T-helper 1 cell (primary cell): ENCODE measurements around the gene ABCF1.
"Not testable (repeated sequence)": the region's sequence is repeated elsewhere in the genome, so short reads cannot be mapped to it uniquely, and the experiment has no call there.

ENCODE experiments used
- DNase-seq, 5 donors: peaks; one replicate each; pipeline ENCODE4 v3.0.0-alpha.2; 2012 to 2020
- total RNA-seq, 4 donors: gene quantifications; one replicate each; lab custom pipeline; 2026; lab: John Stamatoyannopoulos, UW

Gene ABCF1
- 136 to 176 (median 165) reads per million in 4 donors for total RNA-seq

DNA sequence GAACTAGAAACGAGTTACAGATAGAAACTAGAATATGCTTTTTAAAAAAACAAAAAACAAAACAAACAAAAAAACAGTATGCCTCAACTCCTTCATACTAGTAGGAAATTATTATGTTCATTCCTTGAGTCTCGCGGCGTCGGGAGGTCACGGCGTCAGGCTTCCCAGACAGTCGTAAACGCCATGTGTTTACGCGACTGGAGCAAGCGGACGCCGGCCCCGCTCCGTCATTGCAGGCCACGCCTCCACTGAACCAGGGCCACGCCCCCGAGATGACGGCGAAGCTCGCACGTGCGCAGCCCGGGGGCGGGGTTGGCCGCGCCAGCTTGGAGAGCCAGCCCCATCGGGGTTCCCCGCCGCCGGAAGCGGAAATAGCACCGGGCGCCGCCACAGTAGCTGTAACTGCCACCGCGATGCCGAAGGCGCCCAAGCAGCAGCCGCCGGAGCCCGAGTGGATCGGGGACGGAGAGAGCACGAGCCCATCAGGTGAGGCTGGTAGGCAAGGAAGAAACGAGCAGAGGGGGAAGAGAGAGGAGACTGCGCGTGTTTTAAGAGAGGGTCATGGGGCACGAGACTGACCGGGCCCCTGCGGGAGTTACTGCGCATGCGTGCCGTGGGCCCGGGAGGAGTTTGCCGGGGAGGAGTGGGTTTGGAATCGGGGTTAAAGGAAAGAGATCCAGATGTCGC is at the start of gene ABCF1:
TSS of gene ABCF1 (plus strand) at position 368 of the 687 bp plus-strand sequence. CDS start at position 414, 46 bp downstream.
- peak; percentile 98 to 100 (median 99) for DNase-seq

DNA sequence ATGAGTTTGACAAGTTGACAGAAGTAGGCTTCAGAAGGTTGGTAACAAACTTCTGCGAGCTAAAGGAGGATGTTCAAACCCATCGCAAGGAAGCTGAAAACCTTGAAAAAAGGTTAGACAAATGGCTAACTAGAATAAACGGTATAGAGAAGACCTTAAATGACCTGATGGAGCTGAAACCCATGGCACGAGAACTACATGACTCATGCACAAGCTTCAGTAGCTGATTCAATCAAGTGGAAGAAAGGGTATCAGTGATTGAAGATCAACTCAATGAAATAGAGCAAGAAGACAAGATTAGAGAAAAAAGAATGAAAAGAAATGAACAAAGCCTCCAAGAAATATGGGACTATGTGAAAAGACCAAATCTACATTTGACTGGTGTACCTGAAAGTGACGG is 49.3 kb upstream of the ABCF1 start:
- DNase-seq: not testable (repeated sequence)

DNA sequence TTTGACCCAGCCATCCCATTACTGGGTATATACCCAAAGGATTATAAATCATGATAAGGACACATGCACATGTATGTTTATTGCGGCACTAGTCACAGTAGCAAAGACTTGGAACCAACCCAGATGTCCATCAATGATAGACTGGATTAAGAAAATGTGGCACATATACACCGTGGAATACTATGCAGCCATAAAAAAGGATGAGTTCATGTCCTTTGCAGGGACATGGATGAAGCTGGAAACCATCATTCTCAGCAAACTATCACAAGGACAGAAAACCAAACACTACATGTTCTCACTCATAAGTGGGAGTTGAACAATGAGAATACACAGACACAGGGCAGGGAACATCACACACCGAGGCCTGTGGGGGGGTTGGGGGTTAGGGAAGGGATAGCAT is 44.8 kb upstream of the ABCF1 start:
- not testable (repeated sequence) for DNase-seq

DNA sequence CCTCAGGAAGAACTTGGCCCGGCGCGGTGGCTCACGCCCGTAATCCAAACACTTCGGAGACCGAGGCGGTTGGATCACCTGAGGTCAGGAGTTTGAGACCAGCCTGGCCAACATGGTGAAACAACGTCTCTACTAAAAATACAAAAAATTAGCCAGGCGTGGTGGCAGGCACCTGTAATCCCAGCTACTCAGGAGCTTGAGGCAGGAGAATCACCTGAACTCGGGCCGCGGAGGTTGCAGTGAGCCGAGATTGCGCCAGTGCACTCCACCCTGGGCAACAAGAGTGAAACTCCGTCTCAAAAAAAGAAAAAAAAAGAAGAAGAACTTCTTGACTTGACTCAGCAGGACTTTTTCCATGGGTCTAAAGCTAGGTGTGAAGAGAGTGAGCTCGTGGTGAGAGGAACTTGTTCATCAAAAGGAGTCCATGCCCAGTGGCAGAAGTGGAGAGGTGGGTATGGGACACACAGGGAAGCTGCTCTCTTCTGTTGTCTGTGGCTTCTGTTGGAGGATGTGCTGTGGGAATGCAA is 41.8 kb upstream of the ABCF1 start:
- peak in 1 of 5 donors; percentile 81 for DNase-seq

DNA sequence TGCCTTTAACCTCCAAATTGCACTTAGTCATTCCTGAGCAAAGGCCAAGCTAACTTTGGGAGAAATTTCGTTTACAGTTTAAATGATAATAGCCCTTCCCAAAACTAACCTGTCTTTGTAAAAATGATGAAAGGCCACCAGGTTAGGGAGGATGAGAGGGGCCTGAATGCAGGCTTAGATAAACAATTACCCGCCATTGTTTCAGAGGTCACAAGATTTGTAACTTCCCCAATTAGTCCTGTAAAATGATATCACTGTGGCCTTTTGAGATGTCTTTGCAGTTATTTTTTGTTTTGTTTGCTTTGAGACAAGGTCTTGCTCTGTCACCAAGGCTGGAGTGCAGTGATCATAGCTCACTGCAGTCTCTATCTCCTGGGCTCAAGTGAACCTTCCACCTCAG is 41.2 kb upstream of the ABCF1 start:
- no peak for DNase-seq

DNA sequence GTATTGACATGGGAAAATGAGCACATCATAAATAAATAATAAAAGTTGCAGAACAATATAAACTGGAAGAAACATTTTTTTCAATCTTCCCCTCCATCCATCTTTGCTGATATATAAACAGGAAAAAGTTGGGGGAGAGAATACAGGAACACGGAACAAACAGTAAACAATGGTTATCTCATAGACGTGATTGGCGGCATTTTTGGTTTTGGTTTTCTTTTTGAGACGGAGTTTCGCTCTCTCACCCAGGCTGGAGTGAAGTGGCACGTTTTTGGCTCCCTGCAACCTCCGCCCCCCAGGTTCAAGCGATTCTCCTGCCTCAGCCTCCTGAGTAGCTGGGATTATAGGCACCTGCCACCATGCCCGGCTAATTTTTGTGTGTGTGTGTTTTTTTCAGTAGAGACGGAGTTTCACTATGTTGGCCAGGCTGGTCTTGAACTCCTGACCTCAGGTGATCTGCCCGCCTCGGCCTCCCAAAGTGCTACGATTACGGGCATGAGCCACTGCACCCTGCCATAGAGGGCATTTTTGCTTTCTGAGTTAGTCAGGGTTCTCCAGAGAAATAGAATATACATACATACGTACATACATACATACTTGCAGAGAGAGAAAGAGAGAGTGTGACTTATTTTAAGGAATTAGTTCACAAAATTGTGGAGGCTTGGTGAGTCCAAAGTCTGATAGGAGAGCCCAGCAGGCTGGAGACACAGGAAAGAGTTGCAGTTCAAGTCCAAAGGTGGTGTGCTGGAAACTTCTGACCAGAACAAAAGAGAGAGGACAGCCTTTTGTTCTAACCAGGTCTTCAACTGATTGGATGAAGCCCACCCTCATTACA is 37.6 kb upstream of the ABCF1 start:
- peak in 1 of 5 donors; percentile 57 for DNase-seq

DNA sequence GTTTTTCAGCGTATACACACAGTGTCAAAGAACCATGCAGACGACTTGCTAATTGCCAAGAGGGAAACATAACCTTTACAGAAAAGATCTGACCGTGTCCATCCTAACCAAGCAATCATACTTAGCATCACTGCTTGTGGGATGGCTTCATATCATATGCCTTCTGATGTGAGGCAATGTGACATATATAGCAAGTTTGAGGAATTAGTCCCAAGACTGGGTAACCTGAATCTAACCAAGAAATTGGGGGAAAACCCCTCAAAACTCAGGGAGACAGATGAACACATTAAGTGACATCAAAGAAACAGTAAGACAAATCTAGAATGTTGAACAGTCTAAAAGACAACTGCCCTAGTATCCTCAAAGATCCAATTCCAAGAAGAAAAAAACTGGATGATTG is 33.3 kb upstream of the ABCF1 start:
- no peak for DNase-seq

DNA sequence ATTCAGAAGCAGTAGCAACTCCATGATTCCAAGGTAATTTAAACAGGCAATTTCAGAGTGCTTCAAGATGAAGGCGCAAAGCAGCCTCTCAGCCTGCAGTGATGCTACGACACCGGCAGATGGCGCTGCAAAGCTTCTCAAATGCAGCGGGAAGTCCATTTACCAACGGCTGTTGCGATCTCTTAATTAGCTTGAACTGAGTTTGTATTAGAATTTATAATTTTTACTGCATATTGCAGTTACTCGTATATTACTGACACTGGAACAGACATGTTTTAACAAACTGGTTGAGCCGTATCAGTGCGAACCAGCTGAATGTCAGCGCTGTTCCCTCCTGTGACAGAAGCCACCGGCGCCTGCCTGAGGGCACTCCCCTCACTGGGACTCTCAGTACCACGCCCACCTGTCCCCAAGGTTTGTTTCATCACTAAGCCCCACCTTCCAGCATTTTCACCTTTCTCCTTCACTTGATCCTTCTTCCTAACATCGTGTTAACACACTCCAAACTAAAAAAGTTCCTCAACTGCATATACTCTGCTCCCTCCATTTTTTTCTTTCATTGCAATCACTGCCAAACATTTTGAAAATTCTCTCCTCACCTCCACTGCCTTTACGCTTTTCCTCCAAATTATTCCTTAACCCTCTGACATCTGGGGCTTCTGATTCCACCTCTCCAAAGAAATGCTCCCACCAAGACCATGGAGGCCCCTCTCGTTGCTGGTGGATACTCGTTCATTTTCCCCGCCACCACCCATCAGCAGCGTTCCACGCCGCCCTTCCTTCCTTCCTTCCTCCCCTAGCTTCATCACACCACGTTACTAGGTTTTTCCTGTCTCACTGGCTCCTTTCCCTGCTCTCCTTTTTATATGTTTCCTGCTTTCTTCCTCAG is 29.5 kb upstream of the ABCF1 start:
- peak; percentile 59 to 87 (median 73) for DNase-seq

DNA sequence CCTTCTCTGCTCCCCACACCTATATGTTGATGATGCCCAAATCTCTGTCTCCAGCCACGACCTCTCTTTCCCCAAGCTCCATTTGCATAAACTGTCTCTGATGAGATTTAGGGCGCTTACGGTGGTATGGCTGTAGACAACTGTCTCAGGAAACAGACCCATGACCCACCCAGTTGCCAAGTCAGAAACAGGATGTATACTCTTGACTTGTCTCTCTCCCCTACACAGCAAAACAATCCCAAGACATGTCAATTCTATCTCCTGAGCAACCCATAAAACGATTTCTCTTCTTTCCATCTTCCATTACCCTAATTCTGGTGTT is 28.9 kb upstream of the ABCF1 start:
- DNase-seq: peak in 3 of 5 donors; percentile 12 to 62 (median 33)

DNA sequence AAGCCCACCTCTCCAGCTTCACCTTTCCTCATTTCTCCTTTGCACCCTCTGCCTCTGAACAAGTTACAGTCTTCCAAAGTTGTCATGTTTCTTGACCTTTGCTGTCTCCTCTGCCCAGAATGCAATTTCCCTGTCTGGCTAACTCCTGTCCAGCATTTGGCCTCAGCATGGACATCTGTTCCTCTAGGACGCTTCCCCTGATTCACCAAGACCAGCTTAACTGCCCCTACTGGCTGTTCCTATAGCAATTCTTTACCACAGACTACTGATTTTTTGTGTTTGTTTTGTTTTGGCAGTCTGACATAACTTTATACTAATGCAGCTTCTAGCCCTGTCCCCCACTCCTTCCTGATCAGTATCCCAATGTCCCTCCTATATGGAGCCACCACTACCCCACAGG is 28.3 kb upstream of the ABCF1 start:
- DNase-seq: no peak

DNA sequence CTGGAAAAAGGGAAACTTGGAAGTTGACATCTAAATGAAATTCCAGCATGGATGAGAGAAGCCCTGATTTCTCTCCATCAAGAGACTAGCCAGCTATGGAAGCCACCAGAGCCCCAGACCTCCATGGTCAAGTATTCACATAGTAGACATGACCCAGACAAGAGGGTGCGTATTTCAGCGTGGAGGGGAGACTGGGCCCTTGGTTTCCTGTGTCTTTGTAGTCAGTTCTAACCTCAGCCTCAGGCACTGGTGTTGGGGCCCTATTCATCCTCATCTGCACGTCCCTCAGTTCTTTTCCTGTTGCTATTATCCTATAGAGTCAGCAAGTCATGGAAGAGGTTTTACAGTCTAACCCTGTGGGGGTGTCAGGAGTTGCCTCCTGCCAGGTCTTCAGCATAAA is 27.4 kb upstream of the ABCF1 start:
- DNase-seq: peak in 1 of 5 donors; percentile 33

DNA sequence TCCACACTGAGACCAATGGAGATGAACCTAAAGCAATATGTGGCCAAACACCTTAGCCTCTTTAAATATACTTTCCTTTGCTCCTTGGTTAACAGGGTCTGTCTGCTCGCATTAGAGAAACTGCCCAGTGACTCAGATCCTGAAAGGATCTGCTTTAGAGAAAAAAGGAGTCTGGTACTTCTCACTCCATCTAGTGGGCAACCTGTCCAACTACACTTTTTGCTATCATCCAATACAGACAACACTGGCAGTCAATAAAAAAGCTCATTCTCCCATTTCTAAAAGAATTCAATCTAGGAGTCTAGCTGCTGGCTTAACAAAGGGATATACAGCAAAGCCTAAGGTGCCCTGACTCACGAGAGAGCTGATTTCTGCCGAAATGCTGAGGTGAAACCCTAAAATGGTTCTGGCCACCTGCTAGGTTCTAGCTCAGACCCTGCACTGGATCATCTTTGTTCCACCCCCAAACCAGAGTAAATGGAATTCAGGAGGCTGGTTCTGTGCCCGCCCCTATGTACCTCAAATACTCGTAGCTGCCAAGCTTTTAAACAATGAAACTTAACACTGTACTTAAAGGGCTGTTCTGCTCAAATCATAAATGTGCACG is 26.5 kb upstream of the ABCF1 start:
- peak in 1 of 5 donors; percentile 59 for DNase-seq

DNA sequence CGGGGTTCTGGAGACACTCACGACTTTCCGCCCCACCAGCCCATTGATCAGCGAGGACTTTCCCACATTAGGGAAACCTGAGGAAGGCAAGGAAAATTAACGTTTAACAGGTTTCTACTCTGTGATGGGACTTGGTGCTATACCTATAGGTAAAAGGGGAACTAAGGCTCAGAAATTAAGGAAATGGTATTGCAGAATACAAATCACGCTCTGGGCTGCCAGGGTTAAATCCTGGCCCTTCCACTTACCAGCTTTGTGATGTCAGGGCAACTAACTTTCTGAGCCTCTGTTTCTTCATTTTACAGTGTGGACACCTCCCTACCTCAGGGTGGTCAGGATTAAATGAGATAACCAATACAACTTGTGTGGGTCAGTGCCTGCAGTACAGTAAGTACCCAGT is 23.8 kb upstream of the ABCF1 start:
- no peak for DNase-seq

DNA sequence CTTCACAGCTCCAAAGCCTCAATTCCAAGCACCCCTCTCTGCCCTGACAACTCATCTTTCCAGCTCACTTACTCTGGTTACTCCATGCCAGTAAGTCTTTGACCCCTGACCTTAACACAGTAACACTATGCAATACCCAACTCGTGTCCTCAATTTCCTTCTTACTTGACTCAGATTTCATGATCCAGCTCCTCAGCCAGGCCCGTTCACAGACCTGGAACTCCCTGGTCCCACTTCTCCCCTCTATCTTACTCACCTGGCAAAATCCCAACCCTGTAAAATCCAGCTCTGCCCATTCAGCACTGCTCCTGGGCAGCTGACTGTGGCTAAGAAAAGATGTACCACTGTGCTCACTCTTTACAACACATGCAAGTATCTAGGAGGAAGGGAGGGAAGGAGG is 22.9 kb upstream of the ABCF1 start:
- no peak for DNase-seq

DNA sequence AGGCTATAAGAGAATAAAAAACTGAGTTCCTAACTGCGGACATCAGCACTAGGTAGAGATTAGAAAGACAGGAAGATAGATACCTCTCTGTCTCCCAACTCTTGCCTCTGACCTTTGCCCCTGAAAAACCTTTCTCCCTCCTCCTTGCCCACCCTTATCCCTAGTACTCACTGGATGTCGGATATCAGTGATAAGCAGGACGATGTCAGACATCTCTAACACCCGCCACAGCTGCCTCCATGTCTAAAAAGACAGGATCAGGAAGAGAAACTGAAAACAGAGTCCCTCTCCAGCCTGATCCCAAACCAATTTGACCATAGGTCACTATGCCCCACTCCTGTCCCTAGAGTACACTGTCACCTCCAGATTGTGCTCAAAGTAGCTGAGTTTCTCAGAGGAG is 16.8 kb upstream of the ABCF1 start:
- DNase-seq: no peak

DNA sequence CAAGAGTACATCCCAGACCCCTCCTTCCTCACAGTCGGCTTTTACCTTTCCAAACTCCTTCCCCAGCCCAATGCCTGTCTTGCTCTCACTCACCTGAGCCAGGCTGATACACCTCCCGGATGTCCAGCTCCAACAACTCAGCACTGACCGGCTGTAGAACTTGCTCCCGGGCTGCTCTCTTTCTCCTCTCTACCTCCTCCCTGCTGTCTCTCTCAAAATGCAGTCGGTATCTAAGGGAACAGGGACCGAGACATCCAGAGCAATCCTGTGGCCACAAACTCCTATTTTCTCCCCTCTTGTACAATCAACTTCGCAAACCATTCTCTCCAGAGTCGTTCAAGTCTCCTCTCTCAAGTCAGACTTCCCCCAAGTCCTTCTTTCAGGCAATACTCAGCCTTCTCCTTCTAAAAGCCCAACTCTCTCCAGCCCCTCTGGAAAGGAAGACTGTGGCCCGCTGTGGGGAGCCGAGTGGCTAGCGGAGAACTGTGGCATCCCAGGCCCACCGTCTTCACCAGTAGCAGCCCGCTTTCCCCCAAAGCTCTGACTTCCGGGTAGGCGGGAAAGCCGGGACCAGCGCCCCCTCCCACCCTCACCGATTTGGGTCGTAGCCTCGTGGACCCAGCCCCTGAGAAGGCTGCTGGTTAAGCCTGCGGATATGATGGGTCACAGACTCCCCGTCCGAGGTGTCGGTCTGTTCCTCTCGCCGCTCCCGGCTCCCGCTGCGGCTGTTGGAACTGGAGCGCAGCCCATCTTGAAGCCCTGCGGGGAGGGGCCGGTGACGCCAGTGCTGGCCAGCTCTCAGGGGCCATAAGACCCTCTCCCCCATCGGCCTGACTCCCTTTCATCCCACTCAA is 16.1 kb upstream of the ABCF1 start:
- DNase-seq: peak in 1 of 5 donors; percentile 16

DNA sequence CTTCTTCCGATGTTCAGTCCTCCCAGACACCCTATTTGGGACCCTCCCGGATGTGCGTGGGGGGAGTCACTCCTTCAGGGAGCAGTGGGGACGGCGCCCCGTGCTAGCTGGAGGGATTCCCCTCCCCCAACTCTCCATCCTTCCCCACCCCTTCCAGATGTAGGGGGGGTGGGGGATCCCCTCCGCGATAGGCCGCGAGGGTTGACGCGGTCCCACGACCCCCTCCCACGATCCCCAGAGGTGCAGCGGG is 15.5 kb upstream of the ABCF1 start:
- DNase-seq: no peak

DNA sequence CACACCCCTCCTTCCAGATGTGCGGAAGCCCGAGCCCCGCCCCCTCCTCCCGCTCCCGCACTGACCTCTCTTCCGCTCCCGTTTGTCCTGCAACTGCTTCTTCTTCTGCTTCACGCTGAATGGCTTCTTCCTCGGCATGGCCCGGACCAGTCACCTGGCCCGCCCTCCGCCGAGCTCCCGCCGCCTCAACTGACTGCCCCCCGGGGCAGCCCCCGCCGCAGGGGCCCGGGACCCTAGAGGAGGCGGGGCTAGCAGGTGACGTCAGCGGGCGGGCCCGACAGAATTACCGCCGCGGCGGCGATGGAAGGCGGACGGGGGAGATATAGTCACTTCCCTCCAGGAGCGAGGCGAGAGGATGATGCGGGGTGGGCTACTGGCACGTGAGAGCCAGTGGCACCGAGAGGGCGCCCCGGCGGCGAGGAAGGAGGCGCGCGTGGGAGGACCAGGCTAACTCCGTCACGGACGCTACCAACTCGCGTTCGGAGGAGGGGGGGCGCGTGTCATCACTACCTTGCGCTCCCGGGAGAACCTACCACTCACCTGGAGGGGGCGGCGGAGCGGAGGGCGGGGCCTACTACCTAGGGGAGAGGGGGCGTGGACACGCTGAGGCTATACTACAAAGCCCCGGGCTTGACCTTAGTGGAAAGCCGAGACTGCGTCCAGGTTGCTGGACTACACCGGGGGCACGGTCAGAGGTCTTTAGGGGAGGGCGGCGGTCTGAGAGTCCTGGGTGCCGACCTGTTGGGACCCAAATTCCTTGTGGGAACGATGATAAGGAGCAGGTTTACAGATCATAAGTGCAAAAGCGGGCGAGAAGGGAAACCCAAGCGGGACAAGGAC is 15.0 kb upstream of the ABCF1 start, which contains the start of gene GNL1:
TSS of gene GNL1 (minus strand) at position 424 of the 840 bp plus-strand sequence. CDS start at position 138, 286 bp downstream.
- peak; percentile 97 to 99 (median 98) for DNase-seq

DNA sequence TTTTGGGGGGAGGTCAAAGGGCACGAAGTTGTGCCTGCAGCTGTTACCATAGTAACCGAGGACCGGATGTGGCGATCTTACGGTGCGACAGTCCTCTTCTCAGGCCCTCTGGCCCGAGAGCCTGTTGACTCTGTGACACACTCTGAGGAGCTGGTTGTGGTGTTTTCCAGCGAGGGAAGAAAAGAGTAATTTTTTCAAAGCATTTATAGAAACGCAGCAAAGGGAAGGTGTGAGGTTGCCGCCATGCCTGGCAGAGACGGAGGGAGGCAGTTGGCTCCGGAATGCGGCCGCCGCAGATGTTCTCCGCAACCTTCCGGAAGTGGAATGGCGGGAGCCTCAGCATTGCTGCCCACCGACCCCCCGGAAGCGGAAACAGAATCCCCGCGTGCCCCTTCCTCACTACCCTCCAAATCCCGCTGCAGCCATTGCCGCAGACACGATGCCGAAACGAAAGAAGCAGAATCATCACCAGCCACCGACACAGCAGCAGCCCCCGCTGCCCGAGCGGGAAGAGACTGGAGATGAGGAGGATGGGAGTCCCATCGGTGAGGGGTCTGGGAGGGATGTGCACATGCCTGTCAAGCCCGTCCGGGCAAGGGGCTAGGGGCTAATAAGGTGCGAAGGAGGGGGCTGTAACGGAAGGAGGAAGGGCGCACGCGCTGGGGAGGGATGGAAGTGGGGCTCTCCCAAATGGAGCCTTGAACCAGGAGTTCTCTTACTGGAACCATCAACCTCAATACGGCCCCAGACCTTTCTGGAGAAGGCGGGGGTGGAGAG is 14.1 kb upstream of the ABCF1 start, which contains the start of gene PRR3:
TSS of gene PRR3 (plus strand) at position 390 of the 777 bp plus-strand sequence. CDS start at position 440, 50 bp downstream.
- peak; percentile 74 to 95 (median 86) for DNase-seq

DNA sequence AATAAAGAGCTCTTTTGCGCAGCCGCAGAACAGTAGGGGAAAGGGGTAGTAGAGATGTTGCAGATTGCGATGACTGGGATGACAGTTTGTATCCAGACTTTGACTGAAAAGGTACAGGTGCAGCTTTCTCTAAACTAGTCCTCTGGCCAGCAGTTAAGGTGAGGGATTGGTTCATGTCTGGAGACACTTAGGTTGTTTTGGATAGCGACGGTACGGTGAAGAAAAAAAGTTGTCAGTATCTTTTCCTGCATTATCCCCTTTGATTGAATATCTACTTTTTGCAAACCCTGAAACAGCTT is 13.6 kb upstream of the ABCF1 start:
- peak in 2 of 5 donors; percentile 27 to 41 for DNase-seq
